ENCODE results near the gene KCNJ15. TPM values are rescaled to one million over a fixed set of nuclear protein-coding genes. Genes with fewer than 3 reads are reported as not detected.

Gene KCNJ15
- total RNA-seq, 1 experiment from 2014 or later: not detected

- Histone ChIP-seq H2AFZ (ENCODE audit: low read length) (no peak overlapping the region), H3K4me2 (ENCODE audit: low read depth, low read length, poor library complexity, severe bottlenecking) (no peak overlapping the region)
- DNase-seq: no peak
These were observed 55.0 kb downstream of the KCNJ15 start for GRCh38 chr21:38311765-38312164.

GRCh38 chr21:38312822-38313221 is 56.0 kb downstream of the KCNJ15 start:
- H3K9ac ChIP-seq (ENCODE audit: low read length): no peak overlapping the region
- no peak overlapping the region for H3K27ac ChIP-seq (ENCODE audit: low read length)
- H3K27me3 ChIP-seq (ENCODE audit: low read length): no peaks in the 10 kb centered on the region
- H3K9me2 ChIP-seq (replicated peaks; ENCODE audit: insufficient read depth, low read length): no peaks in the 10 kb centered on the region
- no peak for DNase-seq
- H4K20me1 ChIP-seq (ENCODE audit: insufficient read depth, low read depth, low read length): no peaks in the 10 kb centered on the region
- no peak overlapping the region for H3K4me2 ChIP-seq (ENCODE audit: low read depth, low read length, poor library complexity, severe bottlenecking)
- H3K36me3 ChIP-seq (ENCODE audit: insufficient read depth, low read length): no peaks in the 10 kb centered on the region
- H3K9me3 ChIP-seq (ENCODE audit: low read length): no peaks in the 10 kb centered on the region
- no peak overlapping the region for H3K4me3 ChIP-seq (ENCODE audit: low read length)
- no peaks in the 10 kb centered on the region for H3K79me2 ChIP-seq (ENCODE audit: low read length)
- H2AFZ ChIP-seq (ENCODE audit: low read length): no peak overlapping the region
- H3K4me1 ChIP-seq (ENCODE audit: low read length): no peaks in the 10 kb centered on the region

More at GRCh38 chr21:38311765-38312164, 55.0 kb downstream of the KCNJ15 start:
- Histone ChIP-seq H3K9me2 (replicated peaks; ENCODE audit: insufficient read depth, low read length) (no peaks in the 10 kb centered on the region), H3K27me3 (ENCODE audit: low read length) (no peaks in the 10 kb centered on the region), H3K9me3 (ENCODE audit: low read length) (no peaks in the 10 kb centered on the region), H4K20me1 (ENCODE audit: insufficient read depth, low read depth, low read length) (no peaks in the 10 kb centered on the region), H3K79me2 (ENCODE audit: low read length) (no peaks in the 10 kb centered on the region), H3K9ac (ENCODE audit: low read length) (no peak overlapping the region), H3K36me3 (ENCODE audit: insufficient read depth, low read length) (no peaks in the 10 kb centered on the region), H3K4me1 (ENCODE audit: low read length) (no peaks in the 10 kb centered on the region), H3K27ac (ENCODE audit: low read length) (no peak overlapping the region), H3K4me3 (ENCODE audit: low read length) (no peak overlapping the region)

GRCh38 chr21:38314558-38314957 is 57.8 kb downstream of the KCNJ15 start:
- H3K36me3 ChIP-seq (ENCODE audit: insufficient read depth, low read length): no peaks in the 10 kb centered on the region
- no peaks in the 10 kb centered on the region for H3K9me3 ChIP-seq (ENCODE audit: low read length)
- no peaks in the 10 kb centered on the region for H3K79me2 ChIP-seq (ENCODE audit: low read length)
- DNase-seq: no peak
- no peaks in the 10 kb centered on the region for H4K20me1 ChIP-seq (ENCODE audit: insufficient read depth, low read depth, low read length)
- H3K27ac ChIP-seq (ENCODE audit: low read length): no peak overlapping the region
- H3K4me3 ChIP-seq (ENCODE audit: low read length): no peak overlapping the region
- no peak overlapping the region for H3K4me2 ChIP-seq (ENCODE audit: low read depth, low read length, poor library complexity, severe bottlenecking)
- H3K9ac ChIP-seq (ENCODE audit: low read length): no peak overlapping the region
- H2AFZ ChIP-seq (ENCODE audit: low read length): no peak overlapping the region
- no peaks in the 10 kb centered on the region for H3K9me2 ChIP-seq (replicated peaks; ENCODE audit: insufficient read depth, low read length)
- no peaks in the 10 kb centered on the region for H3K27me3 ChIP-seq (ENCODE audit: low read length)
- no peaks in the 10 kb centered on the region for H3K4me1 ChIP-seq (ENCODE audit: low read length)

- no peak overlapping the region for H3K27ac ChIP-seq (ENCODE audit: low read length)
- no peaks in the 10 kb centered on the region for H3K9me2 ChIP-seq (replicated peaks; ENCODE audit: insufficient read depth, low read length)
- no peak overlapping the region for H2AFZ ChIP-seq (ENCODE audit: low read length)
- H3K4me1 ChIP-seq (ENCODE audit: low read length): no peaks in the 10 kb centered on the region
- H3K9me3 ChIP-seq (ENCODE audit: low read length): no peaks in the 10 kb centered on the region
- no peak overlapping the region for H3K4me3 ChIP-seq (ENCODE audit: low read length)
- no peak for DNase-seq
- no peak overlapping the region for H3K4me2 ChIP-seq (ENCODE audit: low read depth, low read length, poor library complexity, severe bottlenecking)
- no peaks in the 10 kb centered on the region for H3K79me2 ChIP-seq (ENCODE audit: low read length)
- no peaks in the 10 kb centered on the region for H4K20me1 ChIP-seq (ENCODE audit: insufficient read depth, low read depth, low read length)
- H3K36me3 ChIP-seq (ENCODE audit: insufficient read depth, low read length): no peaks in the 10 kb centered on the region
- no peak overlapping the region for H3K9ac ChIP-seq (ENCODE audit: low read length)
- no peaks in the 10 kb centered on the region for H3K27me3 ChIP-seq (ENCODE audit: low read length)
These were observed 58.3 kb downstream of the KCNJ15 start for GRCh38 chr21:38315122-38315521.

- Histone ChIP-seq H4K20me1 (ENCODE audit: insufficient read depth, low read depth, low read length) (no peaks in the 10 kb centered on the region), H3K9me2 (replicated peaks; ENCODE audit: insufficient read depth, low read length) (no peaks in the 10 kb centered on the region), H3K27ac (ENCODE audit: low read length) (no peak overlapping the region), H3K4me1 (ENCODE audit: low read length) (no peaks in the 10 kb centered on the region), H3K4me3 (ENCODE audit: low read length) (no peak overlapping the region), H3K4me2 (ENCODE audit: low read depth, low read length, poor library complexity, severe bottlenecking) (no peak overlapping the region), H3K36me3 (ENCODE audit: insufficient read depth, low read length) (no peaks in the 10 kb centered on the region), H3K9me3 (ENCODE audit: low read length) (no peaks in the 10 kb centered on the region), H2AFZ (ENCODE audit: low read length) (no peak overlapping the region), H3K9ac (ENCODE audit: low read length) (no peak overlapping the region), H3K79me2 (ENCODE audit: low read length) (no peaks in the 10 kb centered on the region), H3K27me3 (ENCODE audit: low read length) (no peaks in the 10 kb centered on the region)
- DNase-seq: no peak
These were observed 63.0 kb downstream of the KCNJ15 start for GRCh38 chr21:38319781-38320180.

- Histone ChIP-seq H3K9me2 (replicated peaks; ENCODE audit: insufficient read depth, low read length) (no peaks in the 10 kb centered on the region), H3K9me3 (ENCODE audit: low read length) (no peaks in the 10 kb centered on the region), H3K27me3 (ENCODE audit: low read length) (no peaks in the 10 kb centered on the region), H4K20me1 (ENCODE audit: insufficient read depth, low read depth, low read length) (no peaks in the 10 kb centered on the region), H2AFZ (ENCODE audit: low read length) (no peak overlapping the region), H3K4me3 (ENCODE audit: low read length) (no peak overlapping the region), H3K4me1 (ENCODE audit: low read length) (no peaks in the 10 kb centered on the region), H3K27ac (ENCODE audit: low read length) (no peak overlapping the region), H3K79me2 (ENCODE audit: low read length) (no peaks in the 10 kb centered on the region), H3K36me3 (ENCODE audit: insufficient read depth, low read length) (no peaks in the 10 kb centered on the region), H3K4me2 (ENCODE audit: low read depth, low read length, poor library complexity, severe bottlenecking) (no peak overlapping the region), H3K9ac (ENCODE audit: low read length) (no peak overlapping the region)
- no peak for DNase-seq
These were observed 64.8 kb downstream of the KCNJ15 start for GRCh38 chr21:38321568-38321967.

- no peaks in the 10 kb centered on the region for H3K9me3 ChIP-seq (ENCODE audit: low read length)
- no peaks in the 10 kb centered on the region for H3K36me3 ChIP-seq (ENCODE audit: insufficient read depth, low read length)
- H3K27me3 ChIP-seq (ENCODE audit: low read length): no peaks in the 10 kb centered on the region
- H3K9ac ChIP-seq (ENCODE audit: low read length): no peak overlapping the region
- no peaks in the 10 kb centered on the region for H3K79me2 ChIP-seq (ENCODE audit: low read length)
- no peak overlapping the region for H3K27ac ChIP-seq (ENCODE audit: low read length)
- no peak overlapping the region for H3K4me3 ChIP-seq (ENCODE audit: low read length)
- no peaks in the 10 kb centered on the region for H3K9me2 ChIP-seq (replicated peaks; ENCODE audit: insufficient read depth, low read length)
- no peak overlapping the region for H3K4me2 ChIP-seq (ENCODE audit: low read depth, low read length, poor library complexity, severe bottlenecking)
- no peaks in the 10 kb centered on the region for H4K20me1 ChIP-seq (ENCODE audit: insufficient read depth, low read depth, low read length)
- H3K4me1 ChIP-seq (ENCODE audit: low read length): no peaks in the 10 kb centered on the region
- no peak for DNase-seq
- H2AFZ ChIP-seq (ENCODE audit: low read length): no peak overlapping the region
These were observed 65.6 kb downstream of the KCNJ15 start for GRCh38 chr21:38322311-38322950.

- Histone ChIP-seq H3K36me3 (ENCODE audit: insufficient read depth, low read length) (no peaks in the 10 kb centered on the region), H3K4me2 (ENCODE audit: low read depth, low read length, poor library complexity, severe bottlenecking) (no peak overlapping the region), H3K9me3 (ENCODE audit: low read length) (no peaks in the 10 kb centered on the region), H3K9me2 (replicated peaks; ENCODE audit: insufficient read depth, low read length) (no peaks in the 10 kb centered on the region), H3K79me2 (ENCODE audit: low read length) (no peaks in the 10 kb centered on the region), H3K4me3 (ENCODE audit: low read length) (no peak overlapping the region), H3K27me3 (ENCODE audit: low read length) (no peaks in the 10 kb centered on the region), H4K20me1 (ENCODE audit: insufficient read depth, low read depth, low read length) (no peaks in the 10 kb centered on the region), H3K4me1 (ENCODE audit: low read length) (no peaks in the 10 kb centered on the region), H2AFZ (ENCODE audit: low read length) (no peak overlapping the region), H3K27ac (ENCODE audit: low read length) (no peak overlapping the region), H3K9ac (ENCODE audit: low read length) (no peak overlapping the region)
- no peak for DNase-seq
These were observed 67.1 kb downstream of the KCNJ15 start for GRCh38 chr21:38323721-38324531.

Data from Karpas-422 (cell line).